Gastroesophageal sphincter (tissue), 3 donors: Measurements from ENCODE around the gene ZER1.

ENCODE experiments used
- POLR2A ChIP-seq, 2 donors: fragments of 450-650 bp; IDR thresholded peaks; one replicate each; pipeline ENCODE4 v1.6.1; 2017; ENCODE audit warnings: antibody characterized with exemption in 2 of 2, mild to moderate bottlenecking in 2 of 2, moderate library complexity in 1 of 2
- POLR2AphosphoS5 ChIP-seq: sonication (generic); formaldehyde crosslinking; IDR thresholded peaks from one replicate; pipeline ENCODE4 v1.6.1; 2017; ENCODE audit warnings: antibody characterized with exemption
- TF ChIP-seq, protein P1 (sequence below), 4 experiments: fragments of 200-600 bp in 2 of 4; fragments of 450-650 bp in 2 of 4; sonication (generic) in 1 of 4; IDR thresholded peaks; one replicate each; pipeline ENCODE4 v1.5.1; 2017 to 2019; ENCODE audit warnings: antibody characterized with exemption in 4 of 4, mild to moderate bottlenecking in 2 of 4, moderate library complexity in 2 of 4

DNA sequence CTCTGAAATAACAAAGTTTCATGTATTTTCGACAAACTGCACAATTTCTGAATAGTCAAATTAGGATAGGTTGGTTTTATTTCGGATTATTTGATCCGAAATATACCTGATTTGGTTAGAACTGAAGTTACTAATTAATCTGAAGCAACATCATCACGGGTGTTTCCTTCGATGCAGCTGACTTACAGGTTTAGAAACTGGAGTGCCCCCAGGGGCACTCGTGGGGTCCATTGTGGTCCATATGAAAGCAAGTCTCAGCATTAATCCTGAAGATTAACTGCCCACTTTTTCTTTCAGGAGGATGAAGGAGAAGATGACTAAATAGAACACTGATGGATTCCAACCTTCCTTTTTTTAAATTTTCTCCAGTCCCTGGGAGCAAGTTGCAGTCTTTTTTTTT is 77.4 kb downstream of the ZER1 start:
- TF ChIP-seq POLR2A (IDR thresholded peaks at IDR 0.05) (no peak), POLR2AphosphoS5 (no peak)
- TF ChIP-seq, protein P1, sequence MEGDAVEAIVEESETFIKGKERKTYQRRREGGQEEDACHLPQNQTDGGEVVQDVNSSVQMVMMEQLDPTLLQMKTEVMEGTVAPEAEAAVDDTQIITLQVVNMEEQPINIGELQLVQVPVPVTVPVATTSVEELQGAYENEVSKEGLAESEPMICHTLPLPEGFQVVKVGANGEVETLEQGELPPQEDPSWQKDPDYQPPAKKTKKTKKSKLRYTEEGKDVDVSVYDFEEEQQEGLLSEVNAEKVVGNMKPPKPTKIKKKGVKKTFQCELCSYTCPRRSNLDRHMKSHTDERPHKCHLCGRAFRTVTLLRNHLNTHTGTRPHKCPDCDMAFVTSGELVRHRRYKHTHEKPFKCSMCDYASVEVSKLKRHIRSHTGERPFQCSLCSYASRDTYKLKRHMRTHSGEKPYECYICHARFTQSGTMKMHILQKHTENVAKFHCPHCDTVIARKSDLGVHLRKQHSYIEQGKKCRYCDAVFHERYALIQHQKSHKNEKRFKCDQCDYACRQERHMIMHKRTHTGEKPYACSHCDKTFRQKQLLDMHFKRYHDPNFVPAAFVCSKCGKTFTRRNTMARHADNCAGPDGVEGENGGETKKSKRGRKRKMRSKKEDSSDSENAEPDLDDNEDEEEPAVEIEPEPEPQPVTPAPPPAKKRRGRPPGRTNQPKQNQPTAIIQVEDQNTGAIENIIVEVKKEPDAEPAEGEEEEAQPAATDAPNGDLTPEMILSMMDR (IDR thresholded peaks at IDR 0.05): no peak
